ENCODE measurements around the gene PNPLA5. TPM values are rescaled to one million over a fixed set of nuclear protein-coding genes. Genes with fewer than 3 reads are reported as not detected.

PNPLA5 gene
- total and polyA plus RNA-seq, 2 of the 13 experiments (the other 11 are each of a cell fraction or from before 2014, with no cell fraction given): not detected

DNA sequence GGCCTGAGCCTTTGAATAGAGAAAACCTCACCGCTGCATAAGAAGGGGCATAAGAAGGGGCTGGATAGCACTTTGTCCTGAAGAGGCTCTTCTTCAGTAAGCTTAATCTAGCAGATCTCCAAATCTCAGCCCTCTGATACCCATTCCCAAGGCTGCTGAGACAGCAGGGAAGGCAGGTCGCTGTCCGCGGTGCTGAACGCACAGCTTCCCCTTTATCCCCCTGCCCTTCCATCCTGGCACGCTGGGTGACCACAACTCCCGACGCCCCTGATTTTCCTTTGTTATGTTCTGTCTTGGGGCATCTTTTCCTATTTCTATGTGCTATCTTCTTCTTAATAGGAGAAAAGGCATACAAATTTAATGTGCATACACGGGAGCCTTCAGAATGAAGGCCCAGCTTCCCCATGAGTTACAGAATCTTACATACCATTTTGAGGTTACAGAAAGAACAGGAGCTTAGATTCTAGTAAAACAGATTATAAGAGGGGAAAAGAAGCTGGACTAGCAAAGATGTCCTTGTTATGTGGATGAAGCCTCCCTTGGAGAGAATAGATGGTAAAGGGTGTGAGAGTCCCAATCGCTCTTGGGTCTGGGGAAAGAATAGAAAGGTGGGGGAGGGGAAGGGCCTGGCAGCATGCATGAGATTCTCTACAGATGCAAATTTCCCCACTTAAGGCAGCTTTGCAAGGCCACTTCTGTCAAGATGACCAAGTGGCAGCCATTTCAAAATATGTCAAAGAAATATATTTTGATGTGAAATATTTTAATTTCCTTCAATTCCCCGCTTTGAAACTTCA is 23.8 kb downstream of the PNPLA5 start (continued):
- TF ChIP-seq ZNF335 (CRISPR knock-in tag; IDR thresholded peaks at IDR 0.05): no peak
- TF ChIP-seq ONECUT2 (CRISPR knock-in tag; IDR thresholded peaks at IDR 0.05): no peak
- TF ChIP-seq SAFB2 (CRISPR knock-in tag; IDR thresholded peaks at IDR 0.05; ENCODE audit: borderline replicate concordance, low read depth): no peak
- peak; percentile 91 for TF ChIP-seq SRY (CRISPR knock-in tag; IDR thresholded peaks at IDR 0.05)
- no peak for TF ChIP-seq HCFC1 (IDR thresholded peaks at IDR 0.05; ENCODE audit: low read depth, low read length)
- TF ChIP-seq CEBPG (CRISPR knock-in tag; IDR thresholded peaks at IDR 0.05): no peak
- 0 out of 2 replicates have a peak, but pooled peaks have one; percentile 38 for TF ChIP-seq ZNF235 (CRISPR knock-in tag; IDR thresholded peaks at IDR 0.05; ENCODE audit: borderline replicate concordance)
- TF ChIP-seq, protein P1, sequence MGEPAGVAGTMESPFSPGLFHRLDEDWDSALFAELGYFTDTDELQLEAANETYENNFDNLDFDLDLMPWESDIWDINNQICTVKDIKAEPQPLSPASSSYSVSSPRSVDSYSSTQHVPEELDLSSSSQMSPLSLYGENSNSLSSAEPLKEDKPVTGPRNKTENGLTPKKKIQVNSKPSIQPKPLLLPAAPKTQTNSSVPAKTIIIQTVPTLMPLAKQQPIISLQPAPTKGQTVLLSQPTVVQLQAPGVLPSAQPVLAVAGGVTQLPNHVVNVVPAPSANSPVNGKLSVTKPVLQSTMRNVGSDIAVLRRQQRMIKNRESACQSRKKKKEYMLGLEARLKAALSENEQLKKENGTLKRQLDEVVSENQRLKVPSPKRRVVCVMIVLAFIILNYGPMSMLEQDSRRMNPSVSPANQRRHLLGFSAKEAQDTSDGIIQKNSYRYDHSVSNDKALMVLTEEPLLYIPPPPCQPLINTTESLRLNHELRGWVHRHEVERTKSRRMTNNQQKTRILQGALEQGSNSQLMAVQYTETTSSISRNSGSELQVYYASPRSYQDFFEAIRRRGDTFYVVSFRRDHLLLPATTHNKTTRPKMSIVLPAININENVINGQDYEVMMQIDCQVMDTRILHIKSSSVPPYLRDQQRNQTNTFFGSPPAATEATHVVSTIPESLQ (CRISPR knock-in tag; conservative IDR thresholded peaks at IDR 0.05): peak; percentile 93; the same call in 1 of the 2 replicates
- TF ChIP-seq MTA1 (CRISPR knock-in tag; IDR thresholded peaks at IDR 0.05; ENCODE audit: borderline replicate concordance): no peak
- no peak for TF ChIP-seq POLR2AphosphoS2 (IDR thresholded peaks at IDR 0.05; ENCODE audit: low read depth, low read length)
- TF ChIP-seq BRCA1 (CRISPR knock-in tag; IDR thresholded peaks at IDR 0.05): peak; percentile 87; the same call in 1 of the 2 replicates
- TF ChIP-seq ZNF644 (CRISPR knock-in tag; IDR thresholded peaks at IDR 0.05; ENCODE audit: low read depth): 0 out of 2 replicates have a peak, but pooled peaks have one; percentile 22
- TF ChIP-seq NR2F6 (IDR thresholded peaks at IDR 0.05): no peak
- TF ChIP-seq NR2F6 (CRISPR knock-in tag; IDR thresholded peaks at IDR 0.05): 0 out of 2 replicates have a peak, but pooled peaks have one; percentile 15
- peak; percentile 28; the same call in 1 of the 2 replicates for TF ChIP-seq BCL6 (CRISPR knock-in tag; IDR thresholded peaks at IDR 0.05)
- TF ChIP-seq, protein P2, sequence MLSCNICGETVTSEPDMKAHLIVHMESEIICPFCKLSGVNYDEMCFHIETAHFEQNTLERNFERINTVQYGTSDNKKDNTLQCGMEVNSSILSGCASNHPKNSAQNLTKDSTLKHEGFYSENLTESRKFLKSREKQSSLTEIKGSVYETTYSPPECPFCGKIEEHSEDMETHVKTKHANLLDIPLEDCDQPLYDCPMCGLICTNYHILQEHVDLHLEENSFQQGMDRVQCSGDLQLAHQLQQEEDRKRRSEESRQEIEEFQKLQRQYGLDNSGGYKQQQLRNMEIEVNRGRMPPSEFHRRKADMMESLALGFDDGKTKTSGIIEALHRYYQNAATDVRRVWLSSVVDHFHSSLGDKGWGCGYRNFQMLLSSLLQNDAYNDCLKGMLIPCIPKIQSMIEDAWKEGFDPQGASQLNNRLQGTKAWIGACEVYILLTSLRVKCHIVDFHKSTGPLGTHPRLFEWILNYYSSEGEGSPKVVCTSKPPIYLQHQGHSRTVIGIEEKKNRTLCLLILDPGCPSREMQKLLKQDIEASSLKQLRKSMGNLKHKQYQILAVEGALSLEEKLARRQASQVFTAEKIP (CRISPR knock-in tag; IDR thresholded peaks at IDR 0.05; ENCODE audit: borderline replicate concordance): no peak
- TF ChIP-seq MXD4 (CRISPR knock-in tag; IDR thresholded peaks at IDR 0.05): peak; percentile 38; the same call in 1 of the 2 replicates
- peak; percentile 52; the same call in 1 of the 2 replicates for TF ChIP-seq MAFF (IDR thresholded peaks at IDR 0.05; ENCODE audit: low read depth, low read length)
- TF ChIP-seq, protein P3, sequence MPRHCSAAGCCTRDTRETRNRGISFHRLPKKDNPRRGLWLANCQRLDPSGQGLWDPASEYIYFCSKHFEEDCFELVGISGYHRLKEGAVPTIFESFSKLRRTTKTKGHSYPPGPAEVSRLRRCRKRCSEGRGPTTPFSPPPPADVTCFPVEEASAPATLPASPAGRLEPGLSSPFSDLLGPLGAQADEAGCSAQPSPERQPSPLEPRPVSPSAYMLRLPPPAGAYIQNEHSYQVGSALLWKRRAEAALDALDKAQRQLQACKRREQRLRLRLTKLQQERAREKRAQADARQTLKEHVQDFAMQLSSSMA (CRISPR knock-in tag; IDR thresholded peaks at IDR 0.05): no peak
- no peak for TF ChIP-seq ARNT (IDR thresholded peaks at IDR 0.05)
- TF ChIP-seq, protein P4, sequence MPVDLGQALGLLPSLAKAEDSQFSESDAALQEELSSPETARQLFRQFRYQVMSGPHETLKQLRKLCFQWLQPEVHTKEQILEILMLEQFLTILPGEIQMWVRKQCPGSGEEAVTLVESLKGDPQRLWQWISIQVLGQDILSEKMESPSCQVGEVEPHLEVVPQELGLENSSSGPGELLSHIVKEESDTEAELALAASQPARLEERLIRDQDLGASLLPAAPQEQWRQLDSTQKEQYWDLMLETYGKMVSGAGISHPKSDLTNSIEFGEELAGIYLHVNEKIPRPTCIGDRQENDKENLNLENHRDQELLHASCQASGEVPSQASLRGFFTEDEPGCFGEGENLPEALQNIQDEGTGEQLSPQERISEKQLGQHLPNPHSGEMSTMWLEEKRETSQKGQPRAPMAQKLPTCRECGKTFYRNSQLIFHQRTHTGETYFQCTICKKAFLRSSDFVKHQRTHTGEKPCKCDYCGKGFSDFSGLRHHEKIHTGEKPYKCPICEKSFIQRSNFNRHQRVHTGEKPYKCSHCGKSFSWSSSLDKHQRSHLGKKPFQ (CRISPR knock-in tag; IDR thresholded peaks at IDR 0.05; ENCODE audit: insufficient replicate concordance): peak; percentile 34
- TF ChIP-seq, protein P5, sequence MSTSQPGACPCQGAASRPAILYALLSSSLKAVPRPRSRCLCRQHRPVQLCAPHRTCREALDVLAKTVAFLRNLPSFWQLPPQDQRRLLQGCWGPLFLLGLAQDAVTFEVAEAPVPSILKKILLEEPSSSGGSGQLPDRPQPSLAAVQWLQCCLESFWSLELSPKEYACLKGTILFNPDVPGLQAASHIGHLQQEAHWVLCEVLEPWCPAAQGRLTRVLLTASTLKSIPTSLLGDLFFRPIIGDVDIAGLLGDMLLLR (CRISPR knock-in tag; IDR thresholded peaks at IDR 0.05): no peak
- TF ChIP-seq NKX3-1 (CRISPR knock-in tag; IDR thresholded peaks at IDR 0.05): peak; percentile 88
- TF ChIP-seq ZBTB7A (CRISPR knock-in tag; IDR thresholded peaks at IDR 0.05): no peak

All from HepG2 (cell line).